ENCODE data around the gene ADAT1. TPM values are rescaled to one million over a fixed set of nuclear protein-coding genes. Genes with fewer than 3 reads are reported as not detected.

Gene ADAT1
- total RNA-seq, 1 experiment from 2014 or later: 44.2 TPM

- RAD21 ChIA-PET (ENCODE audit: low non-redundant PET in 1 of 2, low total read pairs in 2 of 2, uncharacterized antibody in 2 of 2, unreplicated experiment in 2 of 2): no interaction called here
- Histone ChIP-seq H3K27ac (ENCODE audit: low read depth, low read length) (no peak overlapping the region), H4K20me1 (ENCODE audit: insufficient read depth) (no peaks in the 10 kb centered on the region), H3K9ac (ENCODE audit: low read length) (no peak overlapping the region), H3K4me3 (replicated peaks in 1 of 2; ENCODE audit: low read depth in 1 of 2, low read length in 2 of 2) (no peak overlapping the region), H3K27me3 (ENCODE audit: insufficient read depth, low read length) (no peaks in the 10 kb centered on the region), H3K36me3 (ENCODE audit: control insufficient read depth in 1 of 2, insufficient read depth in 2 of 2, low read length in 2 of 2) (peaks cover 26 to 38% of the 10 kb centered on the region in 2 experiments; a peak in 3 of 4 replicates), H2AFZ (ENCODE audit: low read depth, low read length, poor library complexity, severe bottlenecking) (no peak overlapping the region), H3K9me2 (ENCODE audit: insufficient read depth) (no peaks in the 10 kb centered on the region), H3K4me1 (ENCODE audit: control insufficient read depth in 1 of 2, insufficient read depth in 2 of 2, low read length in 2 of 2) (no peaks in the 10 kb centered on the region), H3K79me2 (ENCODE audit: insufficient read depth, low read length) (no peaks in the 10 kb centered on the region), H3K4me2 (ENCODE audit: low read length) (no peak overlapping the region), H3K9me3 (ENCODE audit: control insufficient read depth in 1 of 2, insufficient read depth in 1 of 2, low read depth in 1 of 2, low read length in 2 of 2) (no peaks in the 10 kb centered on the region)
- DNase-seq (ENCODE audit: low read depth, low spot score) (no peak), ATAC-seq (no peak)
- POLR2A ChIA-PET: no interaction called here
- intact Hi-C loops (cut with micrococcal nuclease): no loop called here
- TF ChIP-seq ZBTB33 (IDR thresholded peaks at IDR 0.05; ENCODE audit: extremely low read depth, insufficient replicate concordance, low read length): no peak
- no TSS peak for BruUV-seq (replicated peaks)
- CTCF ChIA-PET: no interaction called here
Observed at GRCh38 chr16:75615619-75616018, 7.5 kb downstream of the ADAT1 start.

GRCh38 chr16:75614066-75614897 lies 8.8 kb downstream of the ADAT1 start:
- ChIA-PET POLR2A (no interaction called here), CTCF (no interaction called here), RAD21 (ENCODE audit: low non-redundant PET in 1 of 2, low total read pairs in 2 of 2, uncharacterized antibody in 2 of 2, unreplicated experiment in 2 of 2) (no interaction called here)
- Histone ChIP-seq H3K4me2 (ENCODE audit: low read length) (no peak overlapping the region), H3K27ac (ENCODE audit: low read depth, low read length) (no peak overlapping the region), H3K9me2 (ENCODE audit: insufficient read depth) (no peaks in the 10 kb centered on the region), H3K27me3 (ENCODE audit: insufficient read depth, low read length) (no peaks in the 10 kb centered on the region), H3K9me3 (ENCODE audit: control insufficient read depth in 1 of 2, insufficient read depth in 1 of 2, low read depth in 1 of 2, low read length in 2 of 2) (no peaks in the 10 kb centered on the region), H3K79me2 (ENCODE audit: insufficient read depth, low read length) (no peaks in the 10 kb centered on the region), H3K36me3 (ENCODE audit: control insufficient read depth in 1 of 2, insufficient read depth in 2 of 2, low read length in 2 of 2) (peaks cover 28 to 39% of the 10 kb centered on the region in 2 experiments; a peak in 3 of 4 replicates), H3K4me3 (replicated peaks in 1 of 2; ENCODE audit: low read depth in 1 of 2, low read length in 2 of 2) (no peak overlapping the region), H2AFZ (ENCODE audit: low read depth, low read length, poor library complexity, severe bottlenecking) (no peak overlapping the region), H3K4me1 (ENCODE audit: control insufficient read depth in 1 of 2, insufficient read depth in 2 of 2, low read length in 2 of 2) (no peaks in the 10 kb centered on the region), H4K20me1 (ENCODE audit: insufficient read depth) (no peaks in the 10 kb centered on the region), H3K9ac (ENCODE audit: low read length) (no peak overlapping the region)
- ATAC-seq (no peak), DNase-seq (ENCODE audit: low read depth, low spot score) (no peak)
- intact Hi-C loops (cut with micrococcal nuclease): no loop called here
- no TSS peak for BruUV-seq (replicated peaks)
- TF ChIP-seq SIN3A (IDR thresholded peaks at IDR 0.05; ENCODE audit: low read depth) (no peak), ZNF274 (IDR thresholded peaks at IDR 0.05; ENCODE audit: low read depth, low read length) (no peak), CTCF (IDR thresholded peaks at IDR 0.05 in 2 of 3, conservative IDR thresholded peaks at IDR 0.05 in 1 of 3; ENCODE audit: borderline replicate concordance in 1 of 3, insufficient read depth in 1 of 3, low read depth in 2 of 3, low read length in 2 of 3) (no peak), POLR2AphosphoS5 (IDR thresholded peaks at IDR 0.05; ENCODE audit: low read depth, low read length) (no peak), REST (IDR thresholded peaks at IDR 0.05; ENCODE audit: low read depth) (no peak), TCF7L2 (IDR thresholded peaks at IDR 0.05; ENCODE audit: borderline replicate concordance, extremely low read depth, insufficient read depth, insufficient read length) (no peak), POLR2A (IDR thresholded peaks at IDR 0.05; ENCODE audit: borderline replicate concordance, extremely low read depth, insufficient read depth, insufficient read length) (no peak), YY1 (IDR thresholded peaks at IDR 0.05; ENCODE audit: extremely low read depth, insufficient replicate concordance, low read depth, low read length) (no peak), EGR1 (IDR thresholded peaks at IDR 0.05; ENCODE audit: low read depth) (no peak)
